Measurements from ENCODE around the gene PRCC.

PRCC gene

DNA sequence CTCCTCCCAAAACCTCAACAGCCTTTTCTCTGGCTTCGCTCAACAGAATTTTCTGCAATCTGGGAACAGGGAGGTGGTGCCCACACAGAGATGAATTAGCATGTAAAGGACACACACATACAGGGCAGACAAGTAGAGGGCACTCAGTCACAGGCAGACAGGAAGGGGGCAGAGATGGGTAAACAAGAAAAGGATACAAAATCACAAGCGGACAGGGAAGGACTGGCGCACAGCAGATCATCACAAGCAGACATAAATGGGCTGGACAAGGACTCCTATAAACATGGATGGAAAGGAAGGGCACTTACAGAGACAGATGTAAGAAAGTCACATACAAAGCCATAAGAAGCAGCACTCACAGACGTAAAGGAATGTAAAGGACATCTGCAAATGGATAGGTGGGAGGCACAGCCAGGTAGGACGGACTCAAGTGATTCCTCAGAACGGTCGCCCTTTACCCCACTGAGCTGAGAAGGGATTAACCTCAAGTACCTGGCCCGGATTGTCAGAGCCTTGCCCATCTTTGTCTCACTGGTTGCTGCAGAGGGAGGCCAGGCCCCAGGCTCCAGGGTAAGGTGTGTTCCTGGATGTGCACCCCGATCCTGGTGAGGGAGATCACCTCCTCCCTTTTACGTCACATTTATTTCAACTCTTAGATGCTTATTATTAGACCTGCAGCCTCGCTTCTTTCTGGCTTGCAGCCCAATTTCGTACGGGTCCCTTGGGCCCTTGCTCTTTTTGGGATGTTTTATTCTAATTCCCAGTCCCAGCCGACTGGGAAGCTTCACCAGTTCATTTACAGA lies 836 bp upstream of the PRCC start:
- DNase-seq: no peak

DNA sequence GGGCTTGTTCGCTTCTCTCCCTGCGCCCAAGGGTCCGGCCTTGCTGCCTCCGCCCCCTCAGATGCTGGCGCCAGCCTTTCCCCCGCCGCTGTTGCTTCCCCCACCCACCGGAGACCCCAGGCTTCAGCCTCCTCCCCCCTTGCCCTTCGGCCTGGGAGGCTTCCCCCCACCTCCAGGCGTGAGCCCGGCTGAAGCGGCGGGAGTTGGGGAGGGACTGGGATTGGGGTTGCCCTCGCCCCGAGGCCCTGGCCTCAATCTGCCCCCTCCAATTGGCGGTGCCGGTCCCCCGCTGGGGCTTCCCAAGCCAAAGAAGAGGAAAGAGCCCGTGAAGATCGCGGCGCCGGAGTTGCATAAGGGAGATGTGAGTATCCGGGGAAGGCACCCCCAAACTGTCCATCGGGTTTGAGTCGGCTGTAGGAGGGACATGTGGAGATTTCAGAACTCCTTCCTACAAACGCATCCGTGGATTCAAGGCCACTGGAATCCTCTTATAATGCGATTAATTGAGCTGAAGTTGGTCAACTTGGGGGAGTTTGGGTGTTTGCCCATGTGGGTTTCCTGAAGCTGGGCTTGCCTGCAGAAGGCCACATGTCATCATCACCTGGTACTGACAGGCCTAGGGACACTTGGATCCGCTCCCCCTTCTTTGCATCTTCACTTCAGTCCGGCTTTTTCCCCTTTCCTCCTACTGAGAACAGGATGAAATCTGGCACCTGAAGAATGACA lies 707 bp downstream of the PRCC start:
- DNase-seq: no peak

DNA sequence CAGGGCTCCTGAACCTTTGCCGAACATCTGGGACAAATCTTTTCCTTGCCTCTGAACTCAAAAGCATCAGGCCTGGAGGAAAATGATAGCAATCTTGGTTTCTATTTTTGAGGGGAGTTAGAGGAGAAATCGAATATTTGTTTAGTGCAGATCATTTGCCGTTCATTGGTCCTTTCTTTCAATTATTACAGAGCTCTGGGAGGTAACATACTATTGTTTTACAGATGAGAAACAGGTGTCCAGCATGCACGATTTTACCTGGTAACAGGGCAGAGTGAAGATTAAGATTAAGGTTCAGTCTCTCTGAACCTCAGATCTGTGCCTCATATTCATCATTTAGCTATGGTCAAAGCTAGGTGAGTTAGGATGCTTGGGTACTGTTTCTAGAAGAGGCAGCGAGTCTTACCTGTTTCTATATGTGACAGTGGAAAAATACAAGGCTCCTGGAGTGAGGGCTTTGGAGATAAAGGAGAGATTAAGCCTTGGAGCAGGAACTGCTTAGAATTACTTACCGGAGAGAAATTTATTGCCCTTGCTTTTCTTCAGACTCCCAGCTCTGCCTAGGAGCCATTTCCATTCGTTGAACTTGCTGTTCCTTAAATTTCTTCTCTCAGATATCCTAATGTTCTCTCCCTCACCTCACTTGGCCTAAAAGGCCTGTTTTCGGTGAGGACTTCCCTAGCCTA lies 1.4 kb downstream of the PRCC start:
- DNase-seq: no peak

DNA sequence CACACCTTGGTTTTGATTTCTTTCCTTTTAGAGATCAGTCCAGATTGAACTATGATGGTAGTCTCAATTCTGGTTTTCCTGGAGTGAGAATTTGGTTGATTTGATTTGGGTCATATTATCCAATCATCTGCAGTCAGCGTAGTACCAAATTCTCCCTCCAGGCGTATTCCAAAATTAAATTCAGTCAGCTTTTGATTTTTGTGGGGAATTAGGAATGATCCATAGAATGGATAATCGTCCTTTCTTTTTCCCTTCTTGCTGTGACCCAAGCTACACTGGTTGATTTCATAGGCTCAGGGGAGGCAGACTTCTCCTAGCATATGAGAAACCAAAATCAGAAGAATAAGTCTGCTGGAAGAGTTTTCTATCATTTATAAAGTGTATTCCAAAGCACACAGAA lies 4.9 kb downstream of the PRCC start:
- DNase-seq: no peak

DNA sequence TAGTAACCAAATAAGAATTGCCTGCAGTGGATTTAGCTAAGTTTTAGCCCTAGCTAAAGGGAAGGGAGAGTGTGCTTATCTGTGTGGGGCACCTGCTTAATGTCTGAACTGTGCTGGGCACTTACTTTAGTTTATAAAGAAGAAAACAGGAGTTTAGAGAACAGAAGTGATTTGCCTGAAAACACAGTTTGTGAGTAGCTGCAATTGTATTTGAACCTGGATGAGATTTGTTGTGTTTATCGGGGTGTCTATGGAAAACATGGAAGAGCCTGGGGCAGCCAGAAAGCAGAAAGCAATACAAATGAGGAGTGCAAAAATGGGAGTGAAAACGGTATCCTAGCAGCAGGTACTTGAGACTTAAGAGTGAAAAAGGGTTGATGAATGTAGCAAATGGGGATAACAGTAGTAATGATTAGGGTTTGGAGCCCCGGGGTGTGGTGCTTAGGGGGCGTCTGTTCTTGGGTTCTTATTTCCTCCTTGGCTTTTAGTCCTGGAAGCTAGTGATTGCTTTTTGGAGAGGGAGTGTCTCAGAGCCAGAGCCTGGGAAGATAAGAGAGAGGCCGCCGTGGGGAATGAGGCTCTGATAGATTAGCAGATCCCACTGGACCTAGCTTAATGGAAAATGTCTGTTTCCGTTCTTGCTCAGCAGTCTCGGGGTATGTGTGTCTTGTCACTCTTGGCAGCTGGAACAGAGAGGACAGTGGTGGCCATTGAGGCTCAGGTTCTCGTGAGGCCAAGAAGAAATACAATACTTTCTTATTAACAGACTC lies 5.6 kb downstream of the PRCC start:
- no peak for DNase-seq

DNA sequence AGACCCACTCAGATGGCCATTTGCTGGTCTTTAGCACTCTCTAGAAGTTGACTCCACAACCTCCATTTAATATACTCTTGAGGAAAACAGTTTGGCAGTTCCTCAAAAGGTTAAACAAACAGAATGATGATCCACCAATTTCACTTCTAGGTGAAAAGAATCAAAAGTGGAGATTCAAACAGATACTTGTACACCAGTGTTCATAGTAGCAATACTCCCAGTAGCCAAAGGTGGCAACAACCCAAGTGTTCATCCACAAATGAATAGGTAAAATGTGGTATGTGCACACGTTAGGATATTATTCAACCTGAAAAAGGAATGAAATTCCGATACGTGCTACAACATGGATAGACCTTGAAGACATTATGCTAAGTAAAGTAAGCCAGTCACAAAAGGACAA lies 6.3 kb downstream of the PRCC start:
- DNase-seq: no peak

DNA sequence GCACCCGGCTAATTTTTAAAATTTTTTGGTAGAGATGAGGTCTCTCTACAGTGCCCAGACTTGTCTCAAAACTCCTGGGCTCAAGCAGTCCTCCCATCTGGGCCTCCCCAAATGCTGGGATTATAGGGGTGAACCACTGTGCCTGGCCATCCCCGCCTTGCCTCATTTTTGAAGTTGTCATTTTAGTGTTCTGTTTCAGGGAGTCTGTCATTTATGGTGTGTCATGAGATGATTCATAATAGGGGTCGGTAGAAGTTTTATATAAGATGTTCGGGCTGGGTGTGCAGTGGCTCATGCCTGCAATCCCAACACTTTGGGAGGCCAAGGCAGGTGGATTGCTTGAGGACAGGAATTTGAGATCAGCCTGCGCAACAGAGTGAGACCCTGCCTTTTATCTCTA lies 8.5 kb downstream of the PRCC start:
- DNase-seq: no peak

DNA sequence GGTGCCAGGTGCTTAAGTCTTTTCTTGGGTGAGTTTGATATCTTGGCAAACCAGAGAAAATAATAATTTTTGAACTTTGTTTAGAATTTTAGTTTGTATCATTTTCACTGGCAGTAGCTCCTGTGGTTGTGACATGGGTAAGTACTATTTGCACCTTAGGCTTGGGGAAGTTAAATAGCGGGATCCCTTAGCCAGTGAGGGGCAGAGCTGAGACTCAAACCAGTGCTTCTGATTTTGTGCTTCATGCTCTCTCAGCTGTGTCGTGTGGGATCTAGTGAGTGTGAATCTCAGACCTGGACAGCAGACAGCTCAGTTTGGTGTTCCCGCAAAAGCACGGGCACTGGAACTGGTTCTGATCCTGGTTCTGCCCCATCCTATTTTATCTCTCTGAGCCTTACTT lies 9.6 kb downstream of the PRCC start:
- DNase-seq: no peak

DNA sequence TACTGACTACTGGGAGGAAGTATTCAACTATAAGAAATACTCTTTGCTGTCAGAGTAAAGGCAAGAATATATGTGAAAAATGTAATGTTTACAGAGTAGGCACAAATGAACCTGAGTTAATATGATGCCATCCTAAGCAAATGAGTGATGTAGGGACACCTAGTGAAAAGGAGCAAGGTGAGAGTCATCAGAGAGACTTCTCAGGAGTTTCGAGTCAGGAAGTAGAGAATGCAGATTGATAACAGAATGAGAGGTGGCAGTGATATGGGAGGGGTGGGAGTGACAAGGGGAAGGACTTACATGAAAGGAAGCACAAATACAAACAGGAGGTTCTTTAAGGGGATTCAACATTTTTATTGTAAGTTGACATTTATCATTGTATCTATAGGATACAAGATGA lies 10.2 kb downstream of the PRCC start:
- DNase-seq: no peak

DNA sequence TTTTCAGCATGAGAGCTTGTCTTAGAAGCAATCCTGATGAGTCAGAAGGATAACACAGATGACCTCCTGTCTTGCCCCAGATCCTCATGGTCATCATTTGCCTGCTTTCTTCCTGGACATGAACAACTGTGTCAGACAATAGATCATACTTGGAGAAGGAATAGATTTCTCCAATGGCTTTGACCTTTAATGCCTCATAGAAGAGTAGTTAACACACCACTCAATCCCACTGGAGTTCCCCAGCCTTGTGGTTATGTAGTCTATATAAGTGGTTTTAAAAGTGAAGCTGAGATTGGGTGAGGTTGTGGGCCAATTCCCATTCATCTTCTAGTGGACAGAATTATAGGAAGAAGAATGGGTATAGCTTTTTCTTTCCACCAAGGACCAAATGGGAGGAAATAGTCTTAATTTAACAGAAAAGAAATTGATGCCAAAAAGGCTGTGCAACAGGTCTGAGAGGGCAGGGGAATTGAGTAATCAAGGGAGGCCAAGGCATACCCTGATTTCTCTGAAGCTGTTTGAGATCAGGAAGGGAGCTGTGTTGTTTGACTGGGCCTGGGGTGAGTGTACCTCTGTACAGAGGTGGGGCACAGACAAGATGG lies 14.4 kb downstream of the PRCC start:
- no peak for DNase-seq

DNA sequence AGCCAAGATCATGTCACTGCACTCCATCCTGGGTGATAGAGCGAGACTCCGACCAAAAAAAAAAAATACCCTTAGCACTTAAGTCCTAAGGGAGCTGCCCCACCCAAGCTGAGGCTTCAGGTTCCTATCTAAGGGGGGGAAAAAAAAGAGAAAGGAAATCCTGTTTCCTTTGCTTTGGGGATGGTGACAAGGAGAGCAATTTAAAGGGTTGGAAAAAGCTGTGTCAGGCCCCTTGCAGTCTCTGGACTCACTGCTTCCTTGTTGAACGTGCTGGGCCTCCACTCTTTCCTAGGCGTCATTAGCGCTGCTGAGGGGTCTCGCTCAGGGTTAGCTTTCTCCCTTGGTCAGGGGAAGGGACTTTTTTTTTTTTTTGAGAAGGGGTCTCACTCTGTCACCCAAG lies 18.1 kb downstream of the PRCC start:
- no peak for DNase-seq

DNA sequence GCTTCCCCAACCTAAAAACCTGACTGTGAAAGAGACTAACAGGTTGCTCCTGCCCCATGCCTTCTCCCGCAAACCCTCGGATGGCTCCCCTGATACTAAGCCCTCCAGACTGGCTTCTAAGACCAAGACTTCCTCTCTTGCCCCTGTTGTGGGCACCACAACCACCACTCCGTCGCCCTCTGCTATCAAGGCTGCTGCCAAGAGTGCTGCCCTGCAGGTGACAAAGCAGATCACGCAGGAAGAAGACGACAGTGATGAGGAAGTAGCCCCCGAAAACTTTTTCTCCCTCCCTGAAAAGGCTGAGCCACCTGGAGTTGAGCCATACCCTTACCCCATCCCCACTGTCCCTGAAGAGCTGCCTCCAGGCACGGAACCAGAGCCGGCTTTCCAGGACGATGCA lies 19.3 kb downstream of the PRCC start:
- DNase-seq: no peak

DNA sequence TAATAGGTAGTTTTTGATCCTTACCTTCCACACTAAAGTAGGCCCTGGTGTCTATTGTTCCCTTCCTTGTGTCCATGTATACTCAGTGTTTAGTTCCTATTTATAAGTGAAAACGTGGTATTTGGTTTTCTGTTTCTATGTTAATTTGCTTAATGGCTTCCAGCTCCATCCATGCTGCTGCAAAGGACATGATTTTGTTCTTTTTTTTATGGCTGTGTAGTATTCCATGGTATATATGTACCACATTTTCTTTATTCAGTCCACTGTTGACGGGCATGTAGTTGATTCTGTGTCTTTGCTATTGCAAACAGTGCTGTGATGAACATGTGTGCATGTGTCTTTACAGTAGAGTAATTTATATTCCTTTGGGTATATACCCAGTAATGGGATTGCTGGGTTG lies 20.8 kb downstream of the PRCC start:
- DNase-seq: no peak

DNA sequence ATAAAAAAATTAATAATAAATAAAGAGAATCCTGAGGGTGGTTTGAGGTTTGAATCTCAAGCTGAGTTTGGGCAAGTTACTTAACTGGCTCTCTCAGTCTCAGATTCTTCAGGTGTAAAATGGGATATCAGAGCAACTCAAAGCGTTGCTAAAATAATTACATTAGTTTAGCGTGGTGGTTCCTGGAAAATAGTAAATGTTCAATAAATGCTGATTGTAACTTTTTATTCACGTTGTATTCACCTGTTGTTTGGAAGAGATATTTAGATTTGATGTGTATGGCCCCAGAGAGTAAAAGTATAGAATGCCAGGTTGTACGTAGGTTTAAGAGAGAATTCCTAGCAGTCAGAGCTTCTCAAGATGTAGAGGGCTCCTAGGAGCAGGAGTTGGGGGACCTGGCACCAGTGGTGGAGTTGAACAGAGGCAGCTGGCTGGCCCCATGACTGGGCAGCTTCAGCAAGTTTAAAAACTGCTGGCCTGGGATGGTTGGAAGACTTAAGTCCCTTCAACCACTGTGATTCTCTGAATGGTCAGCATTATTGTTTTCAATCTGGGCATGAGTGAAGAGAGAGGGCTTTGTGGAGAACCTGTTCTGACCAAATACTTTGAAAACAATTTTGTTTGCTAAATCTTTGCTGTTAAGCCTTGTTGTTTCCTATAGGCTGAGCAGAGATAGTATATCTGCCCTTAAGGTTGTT lies 22.4 kb downstream of the PRCC start:
- no peak for DNase-seq

DNA sequence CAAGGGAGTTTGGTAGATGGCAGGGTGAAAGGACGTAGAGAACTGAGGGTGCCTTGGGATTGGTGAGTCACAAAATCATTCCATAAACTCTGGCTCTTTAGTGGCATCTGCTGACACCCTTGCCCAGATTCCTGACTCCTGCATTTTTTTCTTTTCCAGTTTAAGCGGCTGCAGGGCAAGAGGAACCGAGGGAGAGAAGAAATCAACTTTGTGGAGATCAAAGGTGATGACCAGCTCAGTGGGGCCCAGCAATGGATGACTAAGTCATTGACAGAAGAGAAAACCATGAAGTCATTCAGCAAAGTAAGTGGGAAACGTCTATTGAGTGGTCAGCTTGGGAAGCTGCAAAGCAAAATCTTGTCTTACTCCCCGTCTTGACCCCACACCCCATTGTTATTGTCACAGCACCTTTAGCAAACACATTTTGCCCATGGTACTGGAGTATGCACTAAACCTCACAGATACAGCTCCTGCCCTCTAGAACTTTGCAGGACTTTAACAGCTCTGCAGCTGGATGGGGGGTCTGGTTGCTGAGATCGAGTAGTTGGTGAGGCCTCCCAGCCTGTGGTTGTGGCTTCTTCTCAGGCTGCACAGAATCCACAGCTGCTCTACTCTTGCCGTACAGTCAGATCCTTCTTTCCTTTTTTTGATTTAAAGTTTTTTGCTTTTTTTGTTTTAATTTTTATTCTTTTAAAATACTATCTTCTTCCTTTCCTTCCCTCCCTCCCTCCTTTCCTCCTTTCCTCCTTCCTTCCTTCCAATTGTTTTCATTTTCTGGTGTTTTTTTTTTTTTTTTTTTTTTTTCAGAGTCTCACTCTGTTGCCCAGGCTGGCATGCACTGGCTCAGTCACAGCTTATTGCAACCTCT lies 27.4 kb downstream of the PRCC start:
- DNase-seq: no peak

DNA sequence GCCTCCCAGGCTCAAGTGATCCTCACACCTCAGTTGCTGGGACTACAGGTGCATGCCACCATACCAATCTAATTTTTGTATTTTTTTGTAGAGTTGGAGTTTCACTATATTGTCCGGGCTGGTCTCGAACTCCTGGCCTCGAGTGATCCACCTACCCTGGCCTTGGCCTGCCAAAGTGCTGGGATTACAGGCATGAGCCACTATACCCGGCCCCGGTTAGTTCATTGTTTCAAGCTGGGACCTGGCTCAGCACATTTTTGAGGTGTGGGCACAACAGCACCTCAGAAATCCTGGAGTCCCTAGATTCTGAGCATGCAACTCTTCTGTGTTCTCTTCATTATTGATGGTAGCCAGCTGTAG lies 28.0 kb downstream of the PRCC start:
- DNase-seq: no peak

DNA sequence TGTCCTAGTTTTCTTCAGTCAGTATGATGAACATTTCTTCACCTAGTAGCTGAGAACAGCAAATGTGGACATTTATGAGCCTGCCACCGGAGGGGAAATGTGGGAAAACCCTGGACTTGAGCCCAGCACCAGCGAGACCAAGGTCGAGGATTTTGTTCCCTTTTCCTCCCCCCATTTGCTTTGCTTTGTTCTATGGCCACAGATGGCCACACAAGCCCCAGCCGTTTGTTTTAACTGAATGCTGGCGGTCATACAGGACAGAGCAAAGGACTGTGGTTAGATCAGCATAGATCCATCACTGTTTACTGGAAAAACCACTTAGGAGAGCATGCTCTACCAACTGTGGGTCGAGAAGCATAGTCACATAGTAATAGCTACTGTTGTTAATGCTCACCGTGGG lies 28.5 kb downstream of the PRCC start:
- DNase-seq: no peak

DNA sequence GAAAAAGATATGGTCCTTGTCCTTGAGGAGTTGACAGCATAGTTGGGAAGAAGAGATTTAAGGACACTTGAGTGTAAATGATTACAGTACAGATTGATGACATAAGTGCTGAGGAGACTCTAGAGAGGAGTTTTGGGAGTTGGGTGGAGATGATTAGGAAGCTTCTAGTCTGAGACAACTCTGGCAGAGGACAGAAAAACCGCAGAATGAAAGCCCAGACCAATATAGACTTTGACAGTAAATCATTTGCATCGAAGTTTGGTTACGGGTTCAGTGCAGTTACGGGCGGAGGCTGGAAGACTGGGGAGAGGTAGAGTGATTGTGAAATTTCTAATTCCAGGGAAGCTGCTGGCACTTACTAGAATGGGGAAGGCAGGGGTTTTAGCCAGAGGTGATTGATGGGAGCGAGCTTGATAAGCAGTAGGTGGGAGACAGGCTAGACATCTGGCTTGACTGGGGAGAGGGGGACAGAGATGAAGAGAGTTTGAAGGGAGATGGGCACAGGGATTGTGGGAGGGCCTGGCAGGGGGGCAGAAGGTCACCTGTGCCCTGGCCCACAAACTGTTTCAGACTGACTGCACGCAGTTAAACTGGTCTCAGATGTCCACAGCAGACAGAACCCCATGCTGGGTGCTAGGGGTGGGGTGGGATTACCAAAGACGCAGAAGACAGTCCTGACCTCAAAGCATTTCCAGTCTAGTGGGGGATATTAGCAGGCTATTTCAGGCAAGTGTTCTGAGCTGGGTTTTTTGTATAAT lies 29.2 kb downstream of the PRCC start:
- DNase-seq: no peak

DNA sequence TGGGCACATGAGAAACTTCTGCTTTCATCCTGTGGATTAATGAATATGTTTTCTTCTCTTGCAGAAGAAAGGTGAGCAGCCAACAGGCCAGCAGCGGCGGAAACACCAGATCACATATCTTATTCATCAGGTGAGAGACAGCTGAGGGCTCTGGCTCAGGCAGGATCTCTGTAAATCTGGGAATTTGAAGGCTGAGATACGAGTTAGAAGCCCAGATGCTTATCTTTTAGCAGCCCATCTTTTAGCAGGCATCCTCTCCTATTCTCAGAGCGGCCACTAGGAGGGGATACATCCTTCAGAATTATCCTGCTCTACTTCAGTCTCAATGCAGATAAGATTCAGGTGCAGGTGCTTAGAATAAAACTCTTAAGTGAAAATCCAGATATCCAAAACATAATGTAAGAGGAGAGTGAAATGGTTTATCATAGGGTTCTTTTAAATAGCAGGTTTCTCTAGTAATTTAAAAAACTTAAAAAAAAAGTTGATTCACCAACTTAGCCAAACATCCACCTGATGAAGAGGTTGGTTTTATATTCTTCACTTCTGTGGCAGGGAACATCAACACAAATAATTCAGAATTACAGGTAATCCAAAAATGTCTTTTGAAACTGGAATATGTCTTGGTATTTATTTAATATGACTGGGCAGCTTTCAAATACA lies 30.0 kb downstream of the PRCC start:
- peak; percentile 36 for DNase-seq
